DND-41 (cell line): Measurements from ENCODE around the gene RAE1.

ENCODE experiments used
- ATAC-seq: fragments of 200-7000 bp; cut with Tn5 transposase; 3 replicates; pipeline ENCODE4 v1.9.1; 2021; ENCODE audit warnings: low read depth; ENCODE audit not compliant: insufficient read depth
- DNase-seq: peaks from one replicate; pipeline ENCODE4 v3.0.0-alpha.2; 2020
- H2AFZ ChIP-seq: 2 replicates; pipeline ENCODE4 v1.6.0; 2012; ENCODE audit warnings: low read depth, low read length
- H3K27ac ChIP-seq: 2 replicates; pipeline ENCODE4 v1.5.1; 2012; ENCODE audit warnings: low read length, inconsistent platforms
- H3K27me3 ChIP-seq: fragments of 200-600 bp; sonication (generic); 2 replicates; pipeline ENCODE4 v1.6.0; 2012; ENCODE audit warnings: low read length, mild to moderate bottlenecking, inconsistent platforms; ENCODE audit not compliant: insufficient read depth, poor library complexity
- H3K36me3 ChIP-seq: 2 replicates; pipeline ENCODE4 v1.5.1; 2012; ENCODE audit warnings: low read length, inconsistent platforms; ENCODE audit not compliant: insufficient read depth
- H3K4me1 ChIP-seq: 2 replicates; pipeline ENCODE4 v1.5.1; 2012; ENCODE audit warnings: mild to moderate bottlenecking, low read length; ENCODE audit not compliant: insufficient read depth
- H3K4me2 ChIP-seq: 2 replicates; pipeline ENCODE4 v1.6.0; 2012; ENCODE audit warnings: mild to moderate bottlenecking, moderate library complexity, low read length, inconsistent platforms; ENCODE audit not compliant: insufficient read depth
- H3K4me3 ChIP-seq, 2 experiments: fragments of 200-600 bp in 1 of 2; shearing (Covaris generic) in 1 of 2; 2 replicates each; pipeline ENCODE4 v1.5.1; 2012 to 2016; ENCODE audit warnings: inconsistent platforms in 2 of 2, low read length in 2 of 2, mild to moderate bottlenecking in 2 of 2, low read depth in 1 of 2, moderate library complexity in 1 of 2
- H3K79me2 ChIP-seq: 2 replicates; pipeline ENCODE4 v1.6.0; 2012; ENCODE audit warnings: low read length, inconsistent platforms; ENCODE audit not compliant: insufficient read depth
- H3K9ac ChIP-seq: 2 replicates; pipeline ENCODE4 v1.6.0; 2012; ENCODE audit warnings: low read depth, mild to moderate bottlenecking, inconsistent platforms, low read length, moderate library complexity
- H3K9me3 ChIP-seq: 2 replicates; pipeline ENCODE4 v1.5.1; 2012; ENCODE audit warnings: low read length, moderate library complexity, mild to moderate bottlenecking, inconsistent platforms; ENCODE audit not compliant: insufficient read depth, severe bottlenecking
- H4K20me1 ChIP-seq: 2 replicates; pipeline ENCODE4 v1.6.0; 2012; ENCODE audit warnings: low read length; ENCODE audit not compliant: insufficient read depth
- CTCF ChIP-seq: IDR thresholded peaks from 2 replicates; pipeline ENCODE4 v1.5.1; 2012; ENCODE audit warnings: borderline replicate concordance, low read length, moderate library complexity, mild to moderate bottlenecking; ENCODE audit not compliant: poor library complexity, severe bottlenecking; ENCODE audit errors: extremely low read depth
- EZH2 ChIP-seq: IDR thresholded peaks from 3 replicates; pipeline ENCODE4 v1.6.1; 2012; ENCODE audit warnings: borderline replicate concordance, low read depth, mild to moderate bottlenecking, moderate library complexity, low read length, inconsistent platforms; ENCODE audit not compliant: severe bottlenecking

The RAE1 gene

GRCh38 chr20:57398901-57399535 lies 48.0 kb downstream of the RAE1 start:
- peak overlapping the region; percentile 77 for H3K27ac ChIP-seq
- H3K9ac ChIP-seq, result peak overlapping the region; percentile 44
- H3K36me3 ChIP-seq, result peaks cover 29% of the 10 kb centered on the region; the same call in 1 of the 2 replicates
- H4K20me1 ChIP-seq, result peaks cover 92% of the 10 kb centered on the region
- H3K4me1 ChIP-seq, result peaks cover 62% of the 10 kb centered on the region
- DNase-seq (no peak), ATAC-seq (0 out of 3 replicates have a peak, but pooled peaks have one; percentile 0)
- no peaks in the 10 kb centered on the region; the same call in 1 of the 2 replicates for H3K79me2 ChIP-seq
- H3K4me3 ChIP-seq, result peak overlapping the region in 1 of 2 experiments; percentile 47; a peak in 2 of 4 replicates
- H3K9me3 ChIP-seq, result no peaks in the 10 kb centered on the region
- peaks cover 5% of the 10 kb centered on the region for H3K27me3 ChIP-seq
- TF ChIP-seq CTCF, result no peak
- TF ChIP-seq EZH2, result no peak
- H3K4me2 ChIP-seq, result peak overlapping the region; percentile 72
- no peak overlapping the region for H2AFZ ChIP-seq

DNA sequence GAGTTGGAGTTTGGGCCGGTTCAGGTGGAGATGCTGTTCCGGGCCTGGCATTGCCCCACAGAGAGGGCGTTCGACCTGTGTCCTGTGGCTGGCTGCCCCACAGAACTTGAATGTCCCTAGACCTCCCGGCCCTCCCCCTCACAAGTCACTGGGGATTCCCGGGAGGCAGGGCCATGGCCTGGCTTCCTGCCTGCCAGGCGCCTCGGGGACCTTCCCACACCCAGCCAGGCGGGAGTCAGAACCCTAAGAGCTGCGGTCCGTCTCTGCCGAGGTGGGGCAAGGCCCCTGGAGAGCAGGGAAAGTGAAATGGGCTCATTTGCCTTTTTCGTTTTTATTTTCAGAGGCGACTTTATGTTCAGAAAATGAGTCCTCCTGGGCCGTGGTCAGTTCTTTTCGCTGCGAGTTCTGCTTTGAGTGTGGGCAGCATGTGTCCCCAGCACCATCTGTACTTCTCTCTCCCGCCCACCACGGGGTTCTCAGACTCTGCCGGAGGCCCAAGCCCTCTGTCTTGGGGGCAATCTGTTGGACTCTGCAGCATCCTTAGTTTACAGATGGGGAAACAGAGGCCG lies 48.6 kb downstream of the RAE1 start:
- H3K4me2 ChIP-seq, result peak overlapping the region; percentile 72
- H3K9me3 ChIP-seq, result no peaks in the 10 kb centered on the region
- peaks cover 56% of the 10 kb centered on the region for H3K4me1 ChIP-seq
- peaks cover 30% of the 10 kb centered on the region; the same call in 1 of the 2 replicates for H3K36me3 ChIP-seq
- TF ChIP-seq EZH2 (no peak), CTCF (no peak)
- peaks cover 2% of the 10 kb centered on the region for H3K27me3 ChIP-seq
- 0 out of 2 replicates have a peak overlapping the region, but pooled peaks have one; percentile 44 for H3K9ac ChIP-seq
- no peak overlapping the region for H2AFZ ChIP-seq
- H3K79me2 ChIP-seq, result no peaks in the 10 kb centered on the region; the same call in 1 of the 2 replicates
- ATAC-seq (no peak), DNase-seq (no peak)
- peaks cover 92% of the 10 kb centered on the region for H4K20me1 ChIP-seq
- peak overlapping the region; percentile 77; the same call in 1 of the 2 replicates for H3K27ac ChIP-seq
- H3K4me3 ChIP-seq, result no peak overlapping the region

GRCh38 chr20:57400231-57400701 lies 49.2 kb downstream of the RAE1 start:
- Histone ChIP-seq H3K4me3 (no peak overlapping the region), H3K79me2 (no peaks in the 10 kb centered on the region; the same call in 1 of the 2 replicates), H3K27ac (no peak overlapping the region; the same call in 1 of the 2 replicates), H3K36me3 (peaks cover 24% of the 10 kb centered on the region; the same call in 1 of the 2 replicates), H2AFZ (no peak overlapping the region), H4K20me1 (peaks cover 92% of the 10 kb centered on the region), H3K4me2 (no peak overlapping the region), H3K9ac (no peak overlapping the region), H3K4me1 (peaks cover 54% of the 10 kb centered on the region), H3K27me3 (no peaks in the 10 kb centered on the region), H3K9me3 (no peaks in the 10 kb centered on the region)
- ATAC-seq (no peak), DNase-seq (no peak)
- TF ChIP-seq CTCF, result peak; percentile 22
- TF ChIP-seq EZH2, result no peak
